ENCODE results near the gene REG1B.

GRCh38 chr2:79105259-79105658, 17.5 kb upstream of the REG1B start:
- TF ChIP-seq, protein P1, sequence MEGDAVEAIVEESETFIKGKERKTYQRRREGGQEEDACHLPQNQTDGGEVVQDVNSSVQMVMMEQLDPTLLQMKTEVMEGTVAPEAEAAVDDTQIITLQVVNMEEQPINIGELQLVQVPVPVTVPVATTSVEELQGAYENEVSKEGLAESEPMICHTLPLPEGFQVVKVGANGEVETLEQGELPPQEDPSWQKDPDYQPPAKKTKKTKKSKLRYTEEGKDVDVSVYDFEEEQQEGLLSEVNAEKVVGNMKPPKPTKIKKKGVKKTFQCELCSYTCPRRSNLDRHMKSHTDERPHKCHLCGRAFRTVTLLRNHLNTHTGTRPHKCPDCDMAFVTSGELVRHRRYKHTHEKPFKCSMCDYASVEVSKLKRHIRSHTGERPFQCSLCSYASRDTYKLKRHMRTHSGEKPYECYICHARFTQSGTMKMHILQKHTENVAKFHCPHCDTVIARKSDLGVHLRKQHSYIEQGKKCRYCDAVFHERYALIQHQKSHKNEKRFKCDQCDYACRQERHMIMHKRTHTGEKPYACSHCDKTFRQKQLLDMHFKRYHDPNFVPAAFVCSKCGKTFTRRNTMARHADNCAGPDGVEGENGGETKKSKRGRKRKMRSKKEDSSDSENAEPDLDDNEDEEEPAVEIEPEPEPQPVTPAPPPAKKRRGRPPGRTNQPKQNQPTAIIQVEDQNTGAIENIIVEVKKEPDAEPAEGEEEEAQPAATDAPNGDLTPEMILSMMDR (IDR thresholded peaks at IDR 0.05; ENCODE audit: insufficient read depth, low read length, poor library complexity, severe bottlenecking), result no peak
- no peak for TF ChIP-seq EZH2phosphoT487 (conservative IDR thresholded peaks at IDR 0.05; ENCODE audit: low read length)
